C4-2B (cell line): ENCODE measurements around the gene OR2D2.
"Not testable (repeated sequence)": the region's sequence is repeated elsewhere in the genome, so short reads cannot be mapped to it uniquely, and the experiment has no call there.

Experiments
- H3K27ac ChIP-seq: fragments of 450-650 bp; 2 replicates; pipeline ENCODE4 v1.5.1; 2017
- ZFX ChIP-seq: fragments of 450-650 bp; IDR thresholded peaks from 2 replicates; pipeline ENCODE4 v1.6.1; 2017
- TF ChIP-seq, protein P1 (sequence below): fragments of 450-650 bp; conservative IDR thresholded peaks from 2 replicates; pipeline ENCODE4 v1.5.1; 2017; ENCODE audit warnings: mild to moderate bottlenecking

The OR2D2 gene

DNA sequence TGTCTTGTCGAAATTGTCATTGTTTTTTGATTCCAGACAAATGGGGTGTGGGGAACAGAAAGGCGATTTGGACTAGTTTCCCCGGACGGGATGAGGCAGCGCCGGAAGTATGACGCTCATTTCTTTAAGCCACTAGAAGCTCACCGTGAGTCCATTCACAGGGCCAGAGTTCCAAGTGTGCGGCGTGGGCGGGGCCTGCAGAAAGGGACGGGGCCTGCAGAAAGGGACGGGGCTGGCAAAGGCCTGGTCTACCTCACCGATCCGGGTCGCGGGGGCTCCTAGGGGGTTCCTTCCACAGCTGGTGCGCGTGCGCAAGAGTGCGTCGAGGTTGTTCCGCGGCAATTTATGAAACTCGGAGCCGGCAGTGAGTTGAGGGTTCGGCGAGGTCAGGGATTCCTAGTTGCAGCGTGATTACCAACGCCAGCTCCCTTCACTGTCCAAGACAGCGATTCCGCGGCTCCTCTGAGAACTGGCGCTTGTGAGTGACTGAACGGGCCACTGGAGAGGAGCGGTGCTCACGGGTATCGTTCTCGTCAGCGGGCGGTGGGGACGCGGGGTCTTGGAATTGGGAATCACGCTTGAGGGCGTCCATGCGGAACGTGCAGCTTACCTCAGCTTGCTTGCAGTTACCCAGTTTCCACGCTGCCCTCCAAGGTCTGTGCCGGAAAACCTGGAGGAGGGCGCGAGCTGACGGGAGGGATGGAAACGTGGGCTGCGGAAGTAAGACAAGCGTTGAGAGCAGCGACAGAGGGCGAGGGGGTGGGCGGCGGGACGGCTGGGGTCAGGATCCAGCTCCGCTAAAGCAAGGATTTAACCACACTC is 34.1 kb upstream of the OR2D2 start, which contains the start of gene ZNF215:
ZNF215 (plus strand) TSS at position 219 of the 822 bp plus-strand sequence. CDS start 5,847 bp downstream, outside the sequence.
- TF ChIP-seq ZFX: peak; percentile 55; the same call in 1 of the 2 replicates
- TF ChIP-seq, protein P1, sequence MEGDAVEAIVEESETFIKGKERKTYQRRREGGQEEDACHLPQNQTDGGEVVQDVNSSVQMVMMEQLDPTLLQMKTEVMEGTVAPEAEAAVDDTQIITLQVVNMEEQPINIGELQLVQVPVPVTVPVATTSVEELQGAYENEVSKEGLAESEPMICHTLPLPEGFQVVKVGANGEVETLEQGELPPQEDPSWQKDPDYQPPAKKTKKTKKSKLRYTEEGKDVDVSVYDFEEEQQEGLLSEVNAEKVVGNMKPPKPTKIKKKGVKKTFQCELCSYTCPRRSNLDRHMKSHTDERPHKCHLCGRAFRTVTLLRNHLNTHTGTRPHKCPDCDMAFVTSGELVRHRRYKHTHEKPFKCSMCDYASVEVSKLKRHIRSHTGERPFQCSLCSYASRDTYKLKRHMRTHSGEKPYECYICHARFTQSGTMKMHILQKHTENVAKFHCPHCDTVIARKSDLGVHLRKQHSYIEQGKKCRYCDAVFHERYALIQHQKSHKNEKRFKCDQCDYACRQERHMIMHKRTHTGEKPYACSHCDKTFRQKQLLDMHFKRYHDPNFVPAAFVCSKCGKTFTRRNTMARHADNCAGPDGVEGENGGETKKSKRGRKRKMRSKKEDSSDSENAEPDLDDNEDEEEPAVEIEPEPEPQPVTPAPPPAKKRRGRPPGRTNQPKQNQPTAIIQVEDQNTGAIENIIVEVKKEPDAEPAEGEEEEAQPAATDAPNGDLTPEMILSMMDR: no peak
- peak within 1 kb of the TSS; percentile 79 for H3K27ac ChIP-seq

DNA sequence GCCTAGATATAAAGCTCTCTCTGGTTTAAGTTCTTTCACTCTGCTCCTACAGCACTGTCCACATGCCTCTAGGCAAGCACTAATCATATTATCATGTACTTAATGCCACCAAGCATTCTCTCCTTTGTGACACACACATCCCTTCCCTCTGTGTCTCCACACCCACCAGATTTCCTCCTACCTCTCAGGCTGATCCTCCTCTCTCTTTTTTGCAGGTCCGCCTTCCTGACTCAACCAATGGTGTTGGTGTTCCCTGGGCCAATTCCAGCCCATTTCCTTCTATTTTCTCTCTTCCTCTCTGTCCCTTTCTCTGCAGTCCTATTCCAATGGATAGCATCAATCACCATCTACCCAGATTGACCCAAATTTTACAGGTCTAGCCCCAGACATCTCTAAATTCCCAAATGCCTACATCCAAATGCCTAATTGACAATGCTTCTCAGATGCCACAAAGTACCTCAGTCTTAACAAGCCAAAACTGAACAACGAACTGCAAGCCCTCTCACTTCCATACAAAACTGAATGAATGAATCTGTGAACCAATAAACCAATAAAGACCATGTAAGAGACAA is 33.4 kb upstream of the OR2D2 start:
- TF ChIP-seq, protein P1: no peak
- TF ChIP-seq ZFX: no peak
- H3K27ac ChIP-seq: peak overlapping the region; percentile 79

DNA sequence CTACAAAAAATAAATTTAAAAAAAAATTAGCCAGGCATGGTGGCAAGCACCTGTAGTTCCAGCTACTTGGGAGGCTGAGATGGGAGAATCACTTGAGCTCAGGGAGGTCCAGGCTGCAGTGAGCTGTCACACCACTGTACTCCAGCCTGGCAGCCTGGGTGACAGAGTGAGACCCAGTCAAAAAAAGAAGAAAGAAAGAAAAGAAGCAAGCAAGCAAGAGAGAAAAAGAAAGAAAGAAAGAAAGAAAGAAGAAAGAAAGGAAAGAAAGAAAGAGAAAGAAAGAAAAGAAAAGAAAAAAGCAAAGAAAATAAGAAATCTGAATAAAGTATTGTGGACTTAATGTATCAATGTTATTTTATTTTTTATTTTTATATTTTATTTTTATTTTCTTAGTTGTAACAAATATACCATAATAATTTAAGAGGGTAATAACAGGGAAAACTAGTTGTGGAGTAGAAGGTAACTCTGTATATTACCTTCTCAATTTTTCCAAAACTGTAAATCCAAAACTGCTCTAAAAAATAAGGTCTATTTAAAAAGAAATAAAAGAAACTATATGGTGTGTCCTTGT is 32.8 kb upstream of the OR2D2 start:
- H3K27ac ChIP-seq: no peak overlapping the region

DNA sequence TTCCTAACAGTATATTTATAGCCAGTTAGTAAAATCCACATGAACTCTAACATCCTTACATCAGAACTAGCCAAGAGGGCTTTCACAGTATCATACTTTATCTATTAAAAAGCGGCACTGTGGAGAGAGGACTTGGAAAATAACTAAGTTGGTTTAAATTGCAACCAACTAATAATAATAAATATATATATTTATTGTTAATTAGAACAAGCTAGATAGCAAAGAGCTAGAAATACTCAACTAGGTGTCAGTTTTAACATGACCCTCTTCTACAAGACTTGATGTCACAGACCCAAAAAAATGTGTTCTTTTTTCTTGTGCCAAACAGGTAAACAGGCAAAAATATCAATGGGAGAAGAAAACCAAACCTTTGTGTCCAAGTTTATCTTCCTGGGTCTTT is 28.4 kb upstream of the OR2D2 start, which contains the start of gene OR2D3:
OR2D3 (plus strand) TSS at position 301 of the 400 bp plus-strand sequence; CDS start at position 301, 0 bp downstream.
- no peak for TF ChIP-seq ZFX
- TF ChIP-seq, protein P1: no peak
- H3K27ac ChIP-seq: no peak within 1 kb of the TSS

More for the DNA sequence above, 32.8 kb upstream of the OR2D2 start:
- TF ChIP-seq ZFX: no peak
- TF ChIP-seq, protein P1: no peak

GRCh38 chr11:6919698-6920097 is 27.4 kb upstream of the OR2D2 start:
- no peak overlapping the region for H3K27ac ChIP-seq
- TF ChIP-seq, protein P1: no peak
- TF ChIP-seq ZFX: no peak

DNA sequence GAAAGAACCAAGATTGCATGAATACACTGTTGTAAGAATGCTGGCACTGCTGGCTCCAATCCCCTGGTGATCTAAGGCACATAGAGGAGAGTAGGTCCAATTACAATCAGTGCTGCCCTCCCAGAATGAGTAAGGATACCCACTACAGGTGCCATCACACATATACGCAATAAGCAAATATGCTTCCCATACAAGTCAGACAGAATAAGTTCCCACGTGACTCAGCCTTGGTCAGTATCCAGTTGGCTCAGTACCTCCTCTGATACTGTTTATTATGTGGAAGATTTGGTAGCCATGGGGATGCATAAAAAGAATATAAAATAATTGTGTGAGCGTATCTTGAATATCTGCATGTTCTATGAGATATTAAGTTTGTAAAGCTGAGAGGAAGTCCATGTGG is 19.6 kb upstream of the OR2D2 start:
- TF ChIP-seq, protein P1: no peak
- no peak for TF ChIP-seq ZFX
- no peak overlapping the region for H3K27ac ChIP-seq

- no peak overlapping the region for H3K27ac ChIP-seq
- TF ChIP-seq, protein P1: no peak
- no peak for TF ChIP-seq ZFX
Measured at GRCh38 chr11:6911378-6911777, 19.1 kb upstream of the OR2D2 start.

DNA sequence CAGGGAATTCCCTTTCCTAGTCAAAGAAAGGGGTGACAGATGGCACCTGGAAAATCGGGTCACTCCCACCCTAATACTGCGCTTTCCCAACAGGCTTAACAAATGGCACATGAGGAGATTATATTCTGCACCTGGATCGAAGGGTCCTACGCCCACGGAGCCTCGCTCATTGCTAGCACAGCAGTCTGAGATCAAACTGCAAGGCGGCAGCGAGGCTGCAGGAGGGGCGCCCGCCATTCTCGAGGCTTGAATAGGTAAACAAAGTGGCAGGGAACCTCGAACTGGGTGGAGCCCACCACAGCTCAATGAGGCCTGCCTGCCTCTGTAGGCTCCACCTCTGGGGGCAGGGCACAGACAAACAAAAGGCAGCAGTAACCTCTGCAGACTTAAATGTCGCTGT is 12.5 kb upstream of the OR2D2 start:
- H3K27ac ChIP-seq: not testable (repeated sequence)
